HG03571 (cell line): ENCODE measurements around the gene SNX9.
"Not testable (repeated sequence)": the region's sequence is repeated elsewhere in the genome, so short reads cannot be mapped to it uniquely, and the experiment has no call there.

Experiments used
- ATAC-seq: cut with Tn5 transposase; IDR thresholded peaks from one replicate; pipeline ENCODE4 v1.9.1; 2021; ENCODE audit not compliant: unreplicated experiment

SNX9 gene

DNA sequence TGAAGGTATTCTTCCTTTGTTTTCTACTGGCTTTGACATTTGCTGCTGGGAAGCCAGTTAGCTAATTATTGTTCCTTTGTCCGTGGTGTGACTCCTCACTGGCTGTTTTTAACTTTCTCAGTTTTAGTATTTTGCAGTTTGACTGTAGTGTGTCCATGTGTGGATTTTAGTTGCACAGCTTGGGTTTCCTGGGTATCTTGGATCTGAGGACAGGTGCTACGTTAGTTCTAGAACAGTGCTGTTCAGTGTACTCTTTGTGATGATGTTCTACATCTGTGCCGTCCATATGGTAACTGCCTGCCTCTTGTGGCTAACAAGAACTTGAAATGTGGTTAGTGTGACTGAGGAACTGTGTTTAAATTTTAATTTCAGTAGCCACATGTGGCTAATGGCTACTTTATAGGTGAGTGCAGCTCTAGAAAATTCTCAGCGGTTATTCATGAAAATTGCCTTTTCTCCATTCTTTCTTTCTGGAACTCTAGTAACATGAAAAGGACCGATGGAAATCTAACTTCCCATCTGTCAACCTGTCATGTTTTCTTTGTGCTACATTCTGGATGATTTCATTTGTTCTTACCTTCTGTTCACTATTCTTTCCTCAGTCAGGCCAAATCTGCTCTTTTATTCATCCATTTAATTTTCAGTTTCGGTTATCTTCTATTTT lies 7.4 kb downstream of the SNX9 start:
- ATAC-seq = peak; percentile 94

DNA sequence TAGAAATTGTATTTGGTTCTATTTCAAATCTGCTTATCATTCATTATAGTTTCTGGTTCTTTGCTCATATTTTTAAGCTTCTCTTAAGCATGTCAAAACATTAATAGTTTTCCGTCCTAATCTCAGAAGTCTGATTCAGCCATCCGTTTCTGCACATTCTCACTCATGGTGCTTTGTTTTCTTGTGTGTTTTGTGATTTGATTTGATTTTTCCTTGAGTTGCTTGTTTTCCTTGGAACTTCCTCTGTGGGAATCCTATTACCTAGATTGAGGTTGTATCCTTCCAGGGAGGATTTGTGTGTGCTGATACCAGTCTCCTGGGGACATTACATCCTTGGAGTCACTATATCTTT lies 7.9 kb downstream of the SNX9 start:
- ATAC-seq = peak; percentile 10

DNA sequence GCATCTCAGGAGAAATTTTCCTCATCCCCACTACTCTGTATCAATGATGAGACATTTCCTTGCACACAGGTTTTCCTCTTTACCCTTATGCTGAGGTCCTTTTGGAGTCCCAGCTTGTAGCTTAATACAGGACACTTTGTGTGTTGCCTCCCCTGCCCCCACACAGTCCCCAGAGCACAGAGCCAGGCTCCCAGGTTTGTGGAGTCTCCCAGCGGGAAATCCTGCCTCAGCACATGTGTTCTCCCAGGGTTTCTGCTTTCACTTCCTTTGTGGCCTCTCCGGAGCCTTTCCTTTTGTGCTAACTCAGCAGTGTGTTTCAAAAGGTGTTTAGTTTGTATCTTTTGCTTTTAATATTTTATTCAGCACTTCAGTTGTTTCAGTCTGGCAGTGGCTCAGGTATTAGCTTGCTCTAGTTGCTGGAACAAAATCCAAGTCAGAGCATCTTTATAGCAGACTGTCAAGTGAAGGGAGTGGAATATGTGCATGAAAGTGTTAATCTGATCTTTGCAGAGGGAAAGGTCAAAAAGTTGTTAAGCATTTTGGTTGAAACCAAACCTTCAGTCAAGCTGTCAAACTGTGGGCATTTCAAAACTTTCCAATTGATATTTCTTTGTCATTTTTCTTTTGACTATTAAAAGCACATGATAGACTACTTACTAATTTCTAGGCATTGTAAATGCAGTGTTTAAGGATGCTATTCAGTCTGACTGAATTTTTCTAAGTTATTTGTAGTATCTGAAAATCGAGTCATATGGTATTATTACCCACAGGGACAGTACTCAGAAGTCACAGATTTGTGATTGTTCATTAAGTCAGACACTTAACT lies 8.6 kb downstream of the SNX9 start:
- no peak for ATAC-seq

GRCh38 chr6:157832250-157832967 lies 9.4 kb downstream of the SNX9 start:
- no peak for ATAC-seq

GRCh38 chr6:157834549-157834948 lies 11.5 kb downstream of the SNX9 start:
- ATAC-seq = no peak

DNA sequence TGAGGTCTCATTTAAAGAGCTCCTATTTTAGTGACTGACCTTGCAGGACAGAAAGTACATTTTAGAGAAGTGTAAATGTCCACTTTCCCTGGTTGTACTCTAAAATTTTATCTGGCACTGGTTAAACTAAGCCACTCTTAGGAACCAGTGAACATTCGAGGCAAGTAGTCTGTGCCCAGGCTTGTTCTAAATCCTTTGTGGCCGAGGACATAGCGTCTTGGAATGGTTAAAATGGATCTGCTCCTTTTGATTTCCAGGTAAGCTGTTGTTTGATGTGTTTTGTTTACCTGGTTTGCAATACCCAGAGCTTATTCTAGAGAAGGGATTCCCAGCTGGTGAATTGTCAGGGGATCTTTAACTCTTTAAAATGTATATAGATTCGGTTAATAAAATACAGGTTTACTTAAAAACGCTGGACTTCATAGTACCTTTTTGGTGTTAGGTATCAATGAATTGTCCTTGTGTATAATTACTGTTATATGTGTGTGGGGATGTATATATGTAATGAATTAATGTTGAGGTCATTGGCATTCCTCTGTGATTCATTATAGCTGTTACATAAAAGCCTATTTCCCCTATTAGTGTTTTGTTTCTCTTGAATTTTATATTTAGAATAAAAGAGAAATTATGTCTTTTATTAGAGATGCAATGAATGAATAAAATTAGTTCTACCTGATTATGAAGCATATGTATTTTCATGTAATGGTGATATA lies 15.8 kb downstream of the SNX9 start:
- ATAC-seq = no peak

GRCh38 chr6:157839606-157840005 lies 16.6 kb downstream of the SNX9 start:
- no peak for ATAC-seq

DNA sequence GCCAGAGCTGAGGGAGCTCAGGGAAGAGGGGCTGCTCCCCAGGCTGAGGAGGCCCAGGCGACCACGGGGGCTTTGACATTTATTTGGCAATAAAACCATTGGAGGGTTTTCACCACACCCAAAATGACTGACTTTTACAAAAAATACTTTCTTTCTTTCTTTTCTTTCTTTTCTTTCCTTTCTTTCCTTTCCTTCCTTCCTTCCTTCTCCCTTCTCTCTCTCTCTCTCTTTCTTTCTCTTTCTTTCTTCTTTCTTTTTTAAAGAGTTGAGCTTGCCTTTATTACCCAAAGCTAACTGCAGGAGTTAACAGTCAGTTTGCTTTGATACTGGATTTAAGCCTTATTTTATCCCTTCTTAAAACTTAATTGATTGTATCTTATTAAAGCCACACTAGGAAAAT lies 17.2 kb downstream of the SNX9 start:
- no peak for ATAC-seq

DNA sequence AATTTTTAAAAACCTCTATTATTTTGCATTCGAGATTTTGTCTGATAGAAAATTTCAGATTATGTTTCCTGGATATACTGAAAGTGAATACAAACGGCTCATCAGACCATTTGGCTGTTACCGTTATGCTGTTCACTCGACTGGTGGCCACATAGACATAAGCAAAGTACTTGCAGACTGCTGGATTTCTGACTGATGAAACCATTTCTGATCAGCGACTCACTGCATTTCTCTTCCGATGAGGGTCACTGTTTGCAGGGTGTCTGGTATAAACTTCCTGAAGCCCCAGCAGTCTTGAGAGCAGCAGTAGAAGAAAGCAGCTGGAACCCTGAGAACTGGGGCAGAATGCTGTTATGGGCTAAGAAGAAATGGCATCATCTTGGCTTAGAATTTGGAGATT lies 17.7 kb downstream of the SNX9 start:
- ATAC-seq = no peak

- peak; percentile 94 for ATAC-seq
These were observed 18.3 kb downstream of the SNX9 start for GRCh38 chr6:157841211-157841840.

- no peak for ATAC-seq
These were observed 19.2 kb downstream of the SNX9 start for GRCh38 chr6:157842212-157842611.

DNA sequence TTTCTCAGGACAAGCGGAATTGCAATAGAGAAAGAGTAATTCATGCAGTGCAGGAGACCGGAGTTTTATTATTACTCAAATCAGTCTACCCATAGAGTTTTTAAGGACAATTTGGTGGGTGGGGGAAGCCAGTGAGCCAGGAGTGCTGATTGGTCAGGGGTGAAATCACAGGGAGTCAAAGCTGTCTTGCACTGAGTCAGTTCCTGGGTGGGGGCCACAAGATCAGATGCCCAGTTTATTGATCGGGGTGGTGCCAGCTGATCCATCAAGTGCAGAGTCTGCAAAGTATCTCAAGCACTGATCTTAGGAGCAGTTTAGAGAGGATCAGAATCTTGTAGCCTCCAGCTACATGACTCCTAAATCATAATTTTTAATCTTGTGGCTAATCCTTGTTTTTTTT lies 21.1 kb downstream of the SNX9 start:
- ATAC-seq = not testable (repeated sequence)

- no peak for ATAC-seq
These were observed 22.6 kb downstream of the SNX9 start for GRCh38 chr6:157845493-157846259.

GRCh38 chr6:157847846-157848245 lies 24.8 kb downstream of the SNX9 start:
- ATAC-seq = no peak

DNA sequence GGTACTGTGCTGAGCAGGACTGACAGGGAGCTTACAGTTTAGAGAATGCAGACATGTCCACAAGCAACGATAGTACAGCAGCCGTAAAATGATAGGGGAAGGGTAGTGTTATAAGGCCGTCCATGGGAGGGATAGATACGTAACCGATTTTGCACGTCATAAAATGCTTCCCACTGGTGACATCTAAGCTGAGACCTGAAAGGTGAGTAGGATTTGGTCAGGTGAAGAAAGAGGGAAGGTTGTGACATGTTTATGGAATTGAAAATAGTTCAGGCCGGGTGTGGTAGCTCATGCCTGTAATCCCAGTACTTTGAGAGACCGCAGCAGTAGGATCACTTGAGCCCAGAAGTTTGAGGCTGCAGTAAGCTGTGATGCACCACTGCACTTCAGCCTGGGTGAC lies 25.6 kb downstream of the SNX9 start:
- no peak for ATAC-seq

DNA sequence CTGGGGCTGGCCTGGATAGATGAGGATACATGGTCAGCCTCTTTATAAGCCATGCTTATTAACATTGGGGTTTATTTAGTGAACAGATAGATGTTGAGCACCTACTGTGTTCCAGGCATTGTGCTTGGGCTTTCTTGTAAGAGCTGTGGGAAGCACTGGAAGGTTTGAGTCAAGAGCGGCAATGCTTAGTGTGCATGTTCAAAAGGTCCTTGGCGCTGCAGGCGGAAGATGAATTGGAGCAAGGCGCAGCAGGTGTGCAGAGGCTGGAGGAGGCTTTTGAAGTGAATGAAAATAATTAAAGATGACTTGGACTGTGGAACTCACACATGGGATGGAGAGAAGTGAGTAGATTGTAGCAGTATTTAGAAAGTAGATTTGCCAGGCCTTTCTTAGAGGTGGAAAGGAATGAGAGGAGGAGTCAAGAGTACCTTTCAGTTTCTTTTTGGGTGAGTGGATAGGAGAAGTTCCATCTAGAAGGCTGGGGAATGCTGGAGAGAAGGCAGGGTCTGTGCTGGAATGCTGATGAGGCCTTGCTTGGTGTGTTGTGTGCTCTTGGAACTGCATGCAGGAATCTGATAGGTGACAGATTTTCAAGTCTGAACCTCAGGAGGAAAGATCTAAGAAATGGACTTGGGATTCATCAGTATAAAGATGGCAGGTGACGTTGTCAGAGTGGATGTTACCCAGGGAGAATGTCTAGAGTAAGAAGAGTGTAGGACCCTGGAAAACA lies 26.4 kb downstream of the SNX9 start:
- no peak for ATAC-seq

DNA sequence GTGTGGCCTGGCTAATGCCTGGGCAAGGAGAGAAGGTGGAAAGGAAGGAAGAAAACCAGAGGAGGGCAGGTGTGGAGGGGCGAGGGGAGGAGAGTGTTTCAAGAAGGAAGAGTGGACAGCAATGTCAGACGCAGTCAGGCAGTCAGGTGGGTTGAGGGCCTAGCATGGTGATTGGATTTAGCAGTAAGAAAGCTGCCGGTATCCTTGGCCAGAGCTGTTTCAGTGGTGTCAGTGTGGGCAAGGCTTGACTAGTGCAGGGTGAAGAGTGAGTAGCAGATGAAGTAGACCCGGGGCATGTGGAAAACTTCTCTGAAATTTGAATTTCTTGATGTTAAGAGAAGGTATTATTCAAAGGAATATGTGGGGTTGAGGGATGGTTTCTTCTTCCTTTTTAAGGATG lies 27.0 kb downstream of the SNX9 start:
- no peak for ATAC-seq

- no peak for ATAC-seq
These were observed 30.2 kb downstream of the SNX9 start for GRCh38 chr6:157853018-157853805.
